HEK293 (cell line): ENCODE data around the gene FAM171A2.

ENCODE experiments used
- CTCF ChIA-PET: fragments of 350-600 bp; formaldehyde crosslinking; extraction: SDS; loops from one replicate; lab custom pipeline; 2021; ENCODE audit warnings: antibody characterized with exemption; lab: Yijun Ruan, JAX
- POLR2A ChIA-PET: fragments of 300-600 bp; formaldehyde crosslinking; extraction: SDS; loops from one replicate; lab custom pipeline; 2020; ENCODE audit warnings: antibody characterized with exemption, inconsistent platforms; lab: Yijun Ruan, JAX
- H3K27ac ChIP-seq: fragments of 200-500 bp; sonication (Bioruptor generic); 2 replicates; pipeline ENCODE4 v1.5.1; 2014; ENCODE audit warnings: low read depth, low read length, control low read depth, inconsistent platforms; ENCODE audit errors: extremely low read depth
- H3K36me3 ChIP-seq, 2 experiments: fragments of 200-500 bp in 1 of 2; sonication (Bioruptor generic) in 1 of 2; 1 replicate in 1 of 2; 2 replicates in 1 of 2; pipeline ENCODE4 v1.5.1; 2014 to 2017; ENCODE audit warnings: inconsistent platforms in 2 of 2, low read length in 2 of 2; ENCODE audit not compliant: control insufficient read depth in 2 of 2, insufficient read depth in 1 of 2
- H3K4me1 ChIP-seq: fragments of 200-500 bp; sonication (Bioruptor generic); 2 replicates; pipeline ENCODE4 v1.5.1; 2014; ENCODE audit warnings: mild to moderate bottlenecking, low read length, inconsistent platforms; ENCODE audit not compliant: control insufficient read depth, insufficient read depth
- H3K4me3 ChIP-seq: 2 replicates; pipeline ENCODE4 v1.5.1; 2011; ENCODE audit warnings: low read depth, mild to moderate bottlenecking, control low read depth, low read length, moderate library complexity
- H3K9me3 ChIP-seq: fragments of 200-500 bp; sonication (Bioruptor generic); 2 replicates; pipeline ENCODE4 v1.5.1; 2014; ENCODE audit warnings: low read depth, low read length, inconsistent platforms; ENCODE audit not compliant: control insufficient read depth, insufficient read depth
- EGR2 ChIP-seq: fragments of 450-650 bp; formaldehyde crosslinking; IDR thresholded peaks from 2 replicates; pipeline ENCODE4 v1.5.1; 2016; ENCODE audit warnings: low read depth, missing biosample characterization, missing genetic modification characterization
- GLIS1 ChIP-seq: fragments of 450-650 bp; formaldehyde crosslinking; IDR thresholded peaks from 2 replicates; pipeline ENCODE4 v1.5.1; 2016; ENCODE audit warnings: missing biosample characterization, missing genetic modification characterization
- GLIS2 ChIP-seq: fragments of 450-650 bp; formaldehyde crosslinking; IDR thresholded peaks from 2 replicates; pipeline ENCODE4 v1.5.1; 2016; ENCODE audit warnings: missing biosample characterization, missing genetic modification characterization
- IKZF3 ChIP-seq: fragments of 450-650 bp; IDR thresholded peaks from 2 replicates; pipeline ENCODE4 v1.5.0; 2018; ENCODE audit warnings: missing biosample characterization, mild to moderate bottlenecking, missing genetic modification characterization, moderate library complexity
- PRDM1 ChIP-seq: fragments of 450-650 bp; formaldehyde crosslinking; IDR thresholded peaks from 2 replicates; pipeline ENCODE4; 2016; ENCODE audit warnings: missing biosample characterization, missing genetic modification characterization
- SP3 ChIP-seq: fragments of 450-650 bp; formaldehyde crosslinking; IDR thresholded peaks from 2 replicates; pipeline ENCODE4 v1.5.1; 2016; ENCODE audit warnings: missing biosample characterization, missing genetic modification characterization
- TRIM28 ChIP-seq: IDR thresholded peaks from 2 replicates; pipeline ENCODE4 v1.6.1; 2011; ENCODE audit warnings: low read length, control low read depth, borderline replicate concordance
- YY2 ChIP-seq: fragments of 450-650 bp; formaldehyde crosslinking; IDR thresholded peaks from 2 replicates; pipeline ENCODE4 v1.5.1; 2016; ENCODE audit warnings: missing biosample characterization, missing genetic modification characterization
- ZBTB8A ChIP-seq: fragments of 450-650 bp; formaldehyde crosslinking; IDR thresholded peaks from 2 replicates; pipeline ENCODE4 v1.5.1; 2016; ENCODE audit warnings: missing biosample characterization, missing genetic modification characterization
- ZEB2 ChIP-seq: fragments of 450-650 bp; formaldehyde crosslinking; IDR thresholded peaks from 2 replicates; pipeline ENCODE4 v1.5.1; 2016; ENCODE audit warnings: missing biosample characterization, missing genetic modification characterization
- ZFHX2 ChIP-seq: fragments of 450-650 bp; formaldehyde crosslinking; conservative IDR thresholded peaks from 2 replicates; pipeline ENCODE4 v1.5.1; 2016; ENCODE audit warnings: missing biosample characterization, missing genetic modification characterization
- ZNF202 ChIP-seq: fragments of 450-650 bp; formaldehyde crosslinking; IDR thresholded peaks from 2 replicates; pipeline ENCODE4 v1.5.1; 2016; ENCODE audit warnings: missing biosample characterization, missing genetic modification characterization, borderline replicate concordance
- ZNF223 ChIP-seq: fragments of 450-650 bp; formaldehyde crosslinking; IDR thresholded peaks from 2 replicates; pipeline ENCODE4 v1.5.1; 2016; ENCODE audit warnings: missing biosample characterization, missing genetic modification characterization
- ZNF239 ChIP-seq: fragments of 450-650 bp; formaldehyde crosslinking; IDR thresholded peaks from 2 replicates; pipeline ENCODE4 v1.5.1; 2016; ENCODE audit warnings: missing biosample characterization, missing genetic modification characterization
- ZNF292 ChIP-seq: fragments of 450-650 bp; formaldehyde crosslinking; IDR thresholded peaks from 2 replicates; pipeline ENCODE4 v1.5.1; 2016; ENCODE audit warnings: low read depth, missing biosample characterization, missing genetic modification characterization, borderline replicate concordance
- ZNF37A ChIP-seq: fragments of 450-650 bp; IDR thresholded peaks from 2 replicates; pipeline ENCODE4 v1.5.1; 2018; ENCODE audit warnings: missing biosample characterization, missing genetic modification characterization
- ZNF426 ChIP-seq: fragments of 450-650 bp; formaldehyde crosslinking; IDR thresholded peaks from 2 replicates; pipeline ENCODE4 v1.5.1; 2017; ENCODE audit warnings: missing biosample characterization, missing genetic modification characterization, mild to moderate bottlenecking, inconsistent platforms, moderate library complexity
- ZNF433 ChIP-seq: fragments of 450-650 bp; formaldehyde crosslinking; IDR thresholded peaks from 2 replicates; pipeline ENCODE4 v1.5.1; 2016; ENCODE audit warnings: missing biosample characterization, missing genetic modification characterization, low read depth
- ZNF624 ChIP-seq: fragments of 450-650 bp; formaldehyde crosslinking; IDR thresholded peaks from 2 replicates; pipeline ENCODE4 v1.5.1; 2017; ENCODE audit warnings: missing biosample characterization, missing genetic modification characterization
- ZNF658 ChIP-seq: fragments of 450-650 bp; formaldehyde crosslinking; IDR thresholded peaks from 2 replicates; pipeline ENCODE4; 2016; ENCODE audit warnings: missing biosample characterization, missing genetic modification characterization
- TF ChIP-seq, protein P1 (sequence below): fragments of 450-650 bp; formaldehyde crosslinking; IDR thresholded peaks from 2 replicates; pipeline ENCODE4 v1.5.1; 2016; ENCODE audit warnings: missing biosample characterization, missing genetic modification characterization
- TF ChIP-seq, protein P2 (sequence below): fragments of 450-650 bp; formaldehyde crosslinking; IDR thresholded peaks from 2 replicates; pipeline ENCODE4 v1.5.1; 2016; ENCODE audit warnings: missing biosample characterization, missing genetic modification characterization
- TF ChIP-seq, protein P3 (sequence below): fragments of 450-650 bp; IDR thresholded peaks from 2 replicates; pipeline ENCODE4 v1.5.1; 2018; ENCODE audit warnings: missing biosample characterization, missing genetic modification characterization
- TF ChIP-seq, protein P4 (sequence below): sonication (generic); formaldehyde crosslinking; IDR thresholded peaks from 2 replicates; pipeline ENCODE4 v1.8.1; 2022; ENCODE audit warnings: mild to moderate bottlenecking, moderate library complexity, missing genetic modification reagents
- TF ChIP-seq, protein P5 (sequence below): fragments of 450-650 bp; formaldehyde crosslinking; IDR thresholded peaks from 2 replicates; pipeline ENCODE4 v1.5.1; 2016; ENCODE audit warnings: missing biosample characterization, missing genetic modification characterization
- TF ChIP-seq, protein P6 (sequence below): fragments of 450-650 bp; formaldehyde crosslinking; IDR thresholded peaks from 2 replicates; pipeline ENCODE4; 2016; ENCODE audit warnings: missing biosample characterization, missing genetic modification characterization
- TF ChIP-seq, protein P7 (sequence below): fragments of 450-650 bp; formaldehyde crosslinking; IDR thresholded peaks from 2 replicates; pipeline ENCODE4 v1.5.1; 2017; ENCODE audit warnings: missing biosample characterization, missing genetic modification characterization

The FAM171A2 gene

DNA sequence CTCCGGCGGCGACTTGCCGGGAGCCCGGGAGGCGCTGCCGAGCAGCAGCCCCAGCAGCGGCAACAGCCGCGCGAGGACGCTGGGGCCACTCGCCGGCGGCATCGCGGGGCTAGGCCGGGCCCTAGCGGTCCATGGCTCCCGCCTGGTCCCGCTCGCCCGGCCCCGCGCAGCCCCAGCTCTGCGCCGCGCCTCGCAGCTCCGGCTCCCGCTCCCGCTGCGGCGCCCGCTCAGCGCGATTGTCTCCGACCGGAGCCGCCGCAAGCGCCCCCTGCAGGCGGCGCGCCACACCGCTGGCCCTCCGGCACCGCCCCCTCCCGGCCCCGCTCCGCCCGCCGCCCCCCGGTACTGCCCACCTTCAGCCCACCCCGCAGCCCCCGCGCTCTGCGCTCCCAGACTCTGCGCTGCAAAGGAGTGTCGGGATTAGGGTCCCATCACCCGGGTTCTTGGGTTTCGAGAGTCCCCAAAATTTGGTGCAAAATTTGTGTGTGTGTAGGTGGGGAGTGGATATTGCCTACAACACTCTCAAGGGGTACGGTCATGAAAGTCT lies at the start of gene FAM171A2:
Gene FAM171A2 (minus strand): TSS at position 241 of the 547 bp plus-strand sequence. CDS start 139 bp downstream, at position 102.
- peaks cover 21% of the 10 kb centered on the region for H3K4me1 ChIP-seq
- POLR2A ChIA-PET = interaction anchor here (0.6 to 4.7 kb wide), 8 partner anchors 19 to 1478 kb away, joined by 3 to 23 read pairs (median 5); partner anchors contain the start of genes CCDC43 and GRN
- TF ChIP-seq YY2 (tag by site-specific recombination) (no peak), ZNF658 (no peak), ZNF292 (no peak), ZNF624 (tag by site-specific recombination) (no peak), ZNF426 (tag by site-specific recombination) (no peak), SP3 (peak; percentile 30; the same call in 1 of the 2 replicates), ZFHX2 (peak; percentile 59), ZNF223 (tag by site-specific recombination) (no peak), IKZF3 (0 out of 2 replicates have a peak, but pooled peaks have one; percentile 40), ZNF239 (no peak), ZNF433 (tag by site-specific recombination) (no peak), ZBTB8A (tag by site-specific recombination) (no peak), ZNF202 (tag by site-specific recombination) (no peak), GLIS1 (tag by site-specific recombination) (no peak), ZEB2 (no peak), GLIS2 (tag by site-specific recombination) (0 out of 2 replicates have a peak, but pooled peaks have one; percentile 28), ZNF37A (no peak), PRDM1 (tag by site-specific recombination) (no peak), EGR2 (tag by site-specific recombination) (peak; percentile 55), TRIM28 (no peak)
- TF ChIP-seq, protein P1, sequence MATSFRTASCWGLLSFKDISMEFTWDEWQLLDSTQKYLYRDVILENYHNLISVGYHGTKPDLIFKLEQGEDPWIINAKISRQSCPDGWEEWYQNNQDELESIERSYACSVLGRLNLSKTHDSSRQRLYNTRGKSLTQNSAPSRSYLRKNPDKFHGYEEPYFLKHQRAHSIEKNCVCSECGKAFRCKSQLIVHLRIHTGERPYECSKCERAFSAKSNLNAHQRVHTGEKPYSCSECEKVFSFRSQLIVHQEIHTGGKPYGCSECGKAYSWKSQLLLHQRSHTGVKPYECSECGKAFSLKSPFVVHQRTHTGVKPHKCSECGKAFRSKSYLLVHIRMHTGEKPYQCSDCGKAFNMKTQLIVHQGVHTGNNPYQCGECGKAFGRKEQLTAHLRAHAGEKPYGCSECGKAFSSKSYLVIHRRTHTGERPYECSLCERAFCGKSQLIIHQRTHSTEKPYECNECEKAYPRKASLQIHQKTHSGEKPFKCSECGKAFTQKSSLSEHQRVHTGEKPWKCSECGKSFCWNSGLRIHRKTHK (tag by site-specific recombination) = no peak
- TF ChIP-seq, protein P2, sequence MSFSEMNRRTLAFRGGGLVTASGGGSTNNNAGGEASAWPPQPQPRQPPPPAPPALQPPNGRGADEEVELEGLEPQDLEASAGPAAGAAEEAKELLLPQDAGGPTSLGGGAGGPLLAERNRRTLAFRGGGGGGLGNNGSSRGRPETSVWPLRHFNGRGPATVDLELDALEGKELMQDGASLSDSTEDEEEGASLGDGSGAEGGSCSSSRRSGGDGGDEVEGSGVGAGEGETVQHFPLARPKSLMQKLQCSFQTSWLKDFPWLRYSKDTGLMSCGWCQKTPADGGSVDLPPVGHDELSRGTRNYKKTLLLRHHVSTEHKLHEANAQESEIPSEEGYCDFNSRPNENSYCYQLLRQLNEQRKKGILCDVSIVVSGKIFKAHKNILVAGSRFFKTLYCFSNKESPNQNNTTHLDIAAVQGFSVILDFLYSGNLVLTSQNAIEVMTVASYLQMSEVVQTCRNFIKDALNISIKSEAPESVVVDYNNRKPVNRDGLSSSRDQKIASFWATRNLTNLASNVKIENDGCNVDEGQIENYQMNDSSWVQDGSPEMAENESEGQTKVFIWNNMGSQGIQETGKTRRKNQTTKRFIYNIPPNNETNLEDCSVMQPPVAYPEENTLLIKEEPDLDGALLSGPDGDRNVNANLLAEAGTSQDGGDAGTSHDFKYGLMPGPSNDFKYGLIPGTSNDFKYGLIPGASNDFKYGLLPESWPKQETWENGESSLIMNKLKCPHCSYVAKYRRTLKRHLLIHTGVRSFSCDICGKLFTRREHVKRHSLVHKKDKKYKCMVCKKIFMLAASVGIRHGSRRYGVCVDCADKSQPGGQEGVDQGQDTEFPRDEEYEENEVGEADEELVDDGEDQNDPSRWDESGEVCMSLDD = 0 out of 2 replicates have a peak, but pooled peaks have one; percentile 50
- TF ChIP-seq, protein P3, sequence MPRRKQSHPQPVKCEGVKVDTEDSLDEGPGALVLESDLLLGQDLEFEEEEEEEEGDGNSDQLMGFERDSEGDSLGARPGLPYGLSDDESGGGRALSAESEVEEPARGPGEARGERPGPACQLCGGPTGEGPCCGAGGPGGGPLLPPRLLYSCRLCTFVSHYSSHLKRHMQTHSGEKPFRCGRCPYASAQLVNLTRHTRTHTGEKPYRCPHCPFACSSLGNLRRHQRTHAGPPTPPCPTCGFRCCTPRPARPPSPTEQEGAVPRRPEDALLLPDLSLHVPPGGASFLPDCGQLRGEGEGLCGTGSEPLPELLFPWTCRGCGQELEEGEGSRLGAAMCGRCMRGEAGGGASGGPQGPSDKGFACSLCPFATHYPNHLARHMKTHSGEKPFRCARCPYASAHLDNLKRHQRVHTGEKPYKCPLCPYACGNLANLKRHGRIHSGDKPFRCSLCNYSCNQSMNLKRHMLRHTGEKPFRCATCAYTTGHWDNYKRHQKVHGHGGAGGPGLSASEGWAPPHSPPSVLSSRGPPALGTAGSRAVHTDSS = no peak
- TF ChIP-seq, protein P4, sequence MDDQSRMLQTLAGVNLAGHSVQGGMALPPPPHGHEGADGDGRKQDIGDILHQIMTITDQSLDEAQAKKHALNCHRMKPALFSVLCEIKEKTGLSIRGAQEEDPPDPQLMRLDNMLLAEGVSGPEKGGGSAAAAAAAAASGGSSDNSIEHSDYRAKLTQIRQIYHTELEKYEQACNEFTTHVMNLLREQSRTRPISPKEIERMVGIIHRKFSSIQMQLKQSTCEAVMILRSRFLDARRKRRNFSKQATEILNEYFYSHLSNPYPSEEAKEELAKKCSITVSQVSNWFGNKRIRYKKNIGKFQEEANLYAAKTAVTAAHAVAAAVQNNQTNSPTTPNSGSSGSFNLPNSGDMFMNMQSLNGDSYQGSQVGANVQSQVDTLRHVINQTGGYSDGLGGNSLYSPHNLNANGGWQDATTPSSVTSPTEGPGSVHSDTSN (CRISPR knock-in tag) = peak; percentile 80; the same call in 1 of the 2 replicates
- TF ChIP-seq, protein P5, sequence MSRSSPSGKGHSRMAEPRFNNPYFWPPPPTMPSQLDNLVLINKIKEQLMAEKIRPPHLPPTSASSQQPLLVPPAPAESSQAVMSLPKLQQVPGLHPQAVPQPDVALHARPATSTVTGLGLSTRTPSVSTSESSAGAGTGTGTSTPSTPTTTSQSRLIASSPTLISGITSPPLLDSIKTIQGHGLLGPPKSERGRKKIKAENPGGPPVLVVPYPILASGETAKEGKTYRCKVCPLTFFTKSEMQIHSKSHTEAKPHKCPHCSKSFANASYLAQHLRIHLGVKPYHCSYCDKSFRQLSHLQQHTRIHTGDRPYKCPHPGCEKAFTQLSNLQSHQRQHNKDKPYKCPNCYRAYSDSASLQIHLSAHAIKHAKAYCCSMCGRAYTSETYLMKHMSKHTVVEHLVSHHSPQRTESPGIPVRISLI (tag by site-specific recombination) = no peak
- TF ChIP-seq, protein P6, sequence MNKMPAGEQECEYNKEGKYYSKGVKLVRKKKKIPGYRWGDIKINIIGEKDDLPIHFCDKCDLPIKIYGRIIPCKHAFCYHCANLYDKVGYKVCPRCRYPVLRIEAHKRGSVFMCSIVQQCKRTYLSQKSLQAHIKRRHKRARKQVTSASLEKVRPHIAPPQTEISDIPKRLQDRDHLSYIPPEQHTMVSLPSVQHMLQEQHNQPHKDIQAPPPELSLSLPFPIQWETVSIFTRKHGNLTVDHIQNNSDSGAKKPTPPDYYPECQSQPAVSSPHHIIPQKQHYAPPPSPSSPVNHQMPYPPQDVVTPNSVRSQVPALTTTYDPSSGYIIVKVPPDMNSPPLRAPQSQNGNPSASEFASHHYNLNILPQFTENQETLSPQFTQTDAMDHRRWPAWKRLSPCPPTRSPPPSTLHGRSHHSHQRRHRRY (tag by site-specific recombination) = no peak
- TF ChIP-seq, protein P7, sequence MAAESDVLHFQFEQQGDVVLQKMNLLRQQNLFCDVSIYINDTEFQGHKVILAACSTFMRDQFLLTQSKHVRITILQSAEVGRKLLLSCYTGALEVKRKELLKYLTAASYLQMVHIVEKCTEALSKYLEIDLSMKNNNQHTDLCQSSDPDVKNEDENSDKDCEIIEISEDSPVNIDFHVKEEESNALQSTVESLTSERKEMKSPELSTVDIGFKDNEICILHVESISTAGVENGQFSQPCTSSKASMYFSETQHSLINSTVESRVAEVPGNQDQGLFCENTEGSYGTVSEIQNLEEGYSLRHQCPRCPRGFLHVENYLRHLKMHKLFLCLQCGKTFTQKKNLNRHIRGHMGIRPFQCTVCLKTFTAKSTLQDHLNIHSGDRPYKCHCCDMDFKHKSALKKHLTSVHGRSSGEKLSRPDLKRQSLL (tag by site-specific recombination) = peak; percentile 89; the same call in 1 of the 2 replicates

More for the DNA sequence above, at the start of gene FAM171A2:
- H3K4me3 ChIP-seq = peak within 1 kb of the TSS; percentile 66
- peak within 1 kb of the TSS; percentile 88; the same call in 1 of the 2 replicates for H3K27ac ChIP-seq
- CTCF ChIA-PET = interaction anchor here (0.6 to 4.3 kb wide), 19 partner anchors 9 to 607 kb away, joined by 3 to 21 read pairs (median 4); partner anchors contain the start of gene GRN
- no peaks in the 10 kb centered on the region for H3K9me3 ChIP-seq
- peaks cover 0 to 8% of the 10 kb centered on the region in 2 experiments; a peak in 1 of 3 replicates for H3K36me3 ChIP-seq
